ENCODE measurements around the gene INPP4B. TPM values are rescaled to one million over a fixed set of nuclear protein-coding genes. Genes with fewer than 3 reads are reported as not detected.

INPP4B gene
- total and polyA plus RNA-seq, 2 of the 4 experiments (the other 2 are of a cell fraction), result 1.8 to 14.0 TPM

- Histone ChIP-seq H3K27me3 (ENCODE audit: control insufficient read depth, insufficient read depth, low read length) (no peaks in the 10 kb centered on the region), H2AK5ac (ENCODE audit: low read depth, low read length) (no peak overlapping the region), H3K56ac (ENCODE audit: extremely low read depth, insufficient read depth, low read length) (no peak overlapping the region), H3K36me3 (ENCODE audit: control insufficient read depth, insufficient read depth, low read length) (no peaks in the 10 kb centered on the region), H3K4ac (ENCODE audit: low read depth, low read length) (no peak overlapping the region), H4K5ac (ENCODE audit: low read depth, low read length) (no peak overlapping the region), H2BK15ac (ENCODE audit: low read depth, low read length) (no peak overlapping the region), H3K4me2 (ENCODE audit: low read depth, low read length) (no peak overlapping the region), H3K4me3 (ENCODE audit: insufficient read depth, low read depth, low read length) (no peak overlapping the region), H2AK9ac (replicated peaks; ENCODE audit: low read depth, low read length, poor library complexity) (no peak overlapping the region), H3K27ac (ENCODE audit: insufficient read depth, low read length) (no peak overlapping the region), H2BK20ac (ENCODE audit: low read depth, low read length) (no peak overlapping the region), H4K91ac (ENCODE audit: insufficient read depth, low read depth, low read length) (no peak overlapping the region), H4K8ac (ENCODE audit: low read depth in 2 of 2, low read length in 2 of 2) (no peak overlapping the region), H3K14ac (replicated peaks; ENCODE audit: low read depth, low read length) (no peak overlapping the region), H2AFZ (replicated peaks; ENCODE audit: low read length, poor library complexity) (no peak overlapping the region), H2BK120ac (ENCODE audit: low read depth, low read length) (no peak overlapping the region), H3K9me3 (ENCODE audit: control insufficient read depth, insufficient read depth, low read length) (no peaks in the 10 kb centered on the region), H4K20me1 (ENCODE audit: insufficient read depth, low read length) (no peaks in the 10 kb centered on the region), H3K9me1 (ENCODE audit: insufficient read depth, low read length) (no peaks in the 10 kb centered on the region), H3K79me1 (ENCODE audit: low read depth in 1 of 2, low read length in 2 of 2) (no peaks in the 10 kb centered on the region), H3K9ac (ENCODE audit: low read depth, low read length) (no peak overlapping the region), H3K18ac (ENCODE audit: low read depth, low read length) (no peak overlapping the region), H3K23ac (ENCODE audit: low read depth, low read length) (no peak overlapping the region), H3K4me1 (ENCODE audit: control insufficient read depth, insufficient read depth, low read length) (peaks cover 7% of the 10 kb centered on the region), H2BK5ac (ENCODE audit: low read depth, low read length, poor library complexity, severe bottlenecking) (no peak overlapping the region)
- no TSS peak for BruUV-seq (replicated peaks)
- no CpG with 5 or more reads among the region's 1 CpG for WGBS, 2 experiments (ENCODE audit: extremely low coverage in 2 of 2, insufficient read length in 1 of 2)
- no peak for DNase-seq
- ChIA-PET POLR2A (ENCODE audit: unreplicated experiment) (no interaction called here), CTCF (interaction anchor here (0.9 kb wide), 1 partner anchor 166 kb away, joined by 6 read pairs; no protein-coding TSS in a partner anchor)
- in situ Hi-C loops (cut with MboI; ENCODE audit: low sequenced_read_pairs), result no loop called here
- ATAC-seq (ENCODE audit: low read depth), result no peak
- TF ChIP-seq USF2 (IDR thresholded peaks at IDR 0.05; ENCODE audit: low read depth, low read length) (no peak), MAFK (IDR thresholded peaks at IDR 0.05; ENCODE audit: low read depth, low read length) (no peak), POLR2A (IDR thresholded peaks at IDR 0.05; ENCODE audit: low read depth, low read length) (no peak), CHD1 (IDR thresholded peaks at IDR 0.05; ENCODE audit: low read depth, low read length) (no peak), RAD21 (IDR thresholded peaks at IDR 0.05; ENCODE audit: low read length) (no peak), NFE2L2 (IDR thresholded peaks at IDR 0.05; ENCODE audit: low read depth, low read length) (no peak), RFX5 (IDR thresholded peaks at IDR 0.05; ENCODE audit: low read depth, low read length) (no peak), MAZ (IDR thresholded peaks at IDR 0.05; ENCODE audit: borderline replicate concordance, low read depth, low read length) (no peak), RCOR1 (IDR thresholded peaks at IDR 0.05; ENCODE audit: insufficient replicate concordance, low read length) (no peak), CEBPB (IDR thresholded peaks at IDR 0.05; ENCODE audit: low read depth, low read length) (no peak), SMC3 (IDR thresholded peaks at IDR 0.05; ENCODE audit: low read depth, low read length) (no peak), CTCF (conservative IDR thresholded peaks at IDR 0.05; ENCODE audit: low read depth, low read length) (no peak), MXI1 (IDR thresholded peaks at IDR 0.05; ENCODE audit: borderline replicate concordance, low read depth, low read length) (no peak), BHLHE40 (IDR thresholded peaks at IDR 0.05; ENCODE audit: low read depth, low read length) (no peak), FOS (IDR thresholded peaks at IDR 0.05; ENCODE audit: low read depth, low read length) (no peak)
- TF ChIP-seq, protein P1, sequence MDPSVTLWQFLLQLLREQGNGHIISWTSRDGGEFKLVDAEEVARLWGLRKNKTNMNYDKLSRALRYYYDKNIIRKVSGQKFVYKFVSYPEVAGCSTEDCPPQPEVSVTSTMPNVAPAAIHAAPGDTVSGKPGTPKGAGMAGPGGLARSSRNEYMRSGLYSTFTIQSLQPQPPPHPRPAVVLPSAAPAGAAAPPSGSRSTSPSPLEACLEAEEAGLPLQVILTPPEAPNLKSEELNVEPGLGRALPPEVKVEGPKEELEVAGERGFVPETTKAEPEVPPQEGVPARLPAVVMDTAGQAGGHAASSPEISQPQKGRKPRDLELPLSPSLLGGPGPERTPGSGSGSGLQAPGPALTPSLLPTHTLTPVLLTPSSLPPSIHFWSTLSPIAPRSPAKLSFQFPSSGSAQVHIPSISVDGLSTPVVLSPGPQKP (IDR thresholded peaks at IDR 0.05; ENCODE audit: borderline replicate concordance, low read depth, low read length), result no peak
- intact Hi-C loops (cut with micrococcal nuclease), result no loop called here
- dilution Hi-C loops (cut with HindIII; ENCODE audit: low sequenced_read_pairs, unreplicated experiment), result no loop called here
These were observed 291.7 kb downstream of the INPP4B start for GRCh38 chr4:142554412-142554811.
